Trophoblast cell (in vitro differentiated cells and primary cell): ENCODE measurements around the gene MFAP2.
"Not testable (repeated sequence)": the region's sequence is repeated elsewhere in the genome, so short reads cannot be mapped to it uniquely, and the experiment has no call there.

Experiments
- DNase-seq, 2 donors: peaks; one replicate each; pipeline ENCODE4 v3.0.0-alpha.2; 2016
- H2AFZ ChIP-seq: 2 replicates; pipeline ENCODE4 v1.6.1; 2013; ENCODE audit warnings: low read length, moderate library complexity, mild to moderate bottlenecking; ENCODE audit not compliant: insufficient read depth, poor library complexity
- H2AK5ac ChIP-seq: 2 replicates; pipeline ENCODE4 v1.6.1; 2013; ENCODE audit warnings: mild to moderate bottlenecking, low read length
- H2BK120ac ChIP-seq: 2 replicates; pipeline ENCODE4 v1.6.1; 2013; ENCODE audit warnings: low read length, mild to moderate bottlenecking, moderate library complexity; ENCODE audit not compliant: insufficient read depth, poor library complexity
- H2BK12ac ChIP-seq: 2 replicates; pipeline ENCODE4 v1.6.1; 2013; ENCODE audit warnings: mild to moderate bottlenecking, low read length, moderate library complexity
- H2BK5ac ChIP-seq: 2 replicates; pipeline ENCODE4 v1.6.1; 2013; ENCODE audit warnings: low read length, low read depth, moderate library complexity, mild to moderate bottlenecking; ENCODE audit not compliant: poor library complexity
- H3K14ac ChIP-seq: 2 replicates; pipeline ENCODE4 v1.6.1; 2013; ENCODE audit warnings: mild to moderate bottlenecking, low read length
- H3K18ac ChIP-seq: 2 replicates; pipeline ENCODE4 v1.6.1; 2013; ENCODE audit warnings: mild to moderate bottlenecking, low read length
- H3K23ac ChIP-seq: 2 replicates; pipeline ENCODE4 v1.6.1; 2013; ENCODE audit warnings: low read length
- H3K27ac ChIP-seq: 2 replicates; pipeline ENCODE4 v1.5.1; 2013; ENCODE audit warnings: low read depth, mild to moderate bottlenecking, inconsistent platforms, low read length, moderate library complexity
- H3K27me3 ChIP-seq: 2 replicates; pipeline ENCODE4 v1.6.1; 2013; ENCODE audit warnings: inconsistent platforms, mild to moderate bottlenecking, low read length, moderate library complexity; ENCODE audit not compliant: insufficient read depth
- H3K36me3 ChIP-seq, 2 experiments: 1 replicate in 1 of 2; 2 replicates in 1 of 2; pipeline ENCODE4 v1.6.1; 2013; ENCODE audit warnings: low read length in 2 of 2, mild to moderate bottlenecking in 2 of 2, moderate library complexity in 1 of 2; ENCODE audit not compliant: insufficient read depth in 2 of 2, control insufficient read depth in 1 of 2
- H3K4ac ChIP-seq: 2 replicates; pipeline ENCODE4 v1.6.1; 2013; ENCODE audit warnings: low read depth, mild to moderate bottlenecking, low read length, moderate library complexity
- H3K4me1 ChIP-seq, 2 experiments: 1 replicate in 1 of 2; 2 replicates in 1 of 2; pipeline ENCODE4 v1.6.1; 2013; ENCODE audit warnings: low read length in 2 of 2, mild to moderate bottlenecking in 2 of 2, moderate library complexity in 1 of 2; ENCODE audit not compliant: insufficient read depth in 2 of 2, control insufficient read depth in 1 of 2
- H3K4me2 ChIP-seq: 2 replicates; pipeline ENCODE4 v1.6.1; 2013; ENCODE audit warnings: inconsistent platforms, mild to moderate bottlenecking, low read length, moderate library complexity
- H3K4me3 ChIP-seq: 2 replicates; pipeline ENCODE4 v1.5.1; 2013; ENCODE audit warnings: mild to moderate bottlenecking, low read depth, low read length, inconsistent platforms
- H3K79me1 ChIP-seq: one replicate; pipeline ENCODE4 v1.6.1; 2013; ENCODE audit warnings: low read length
- H3K79me2 ChIP-seq: 2 replicates; pipeline ENCODE4 v1.6.1; 2013; ENCODE audit warnings: low read length, mild to moderate bottlenecking; ENCODE audit not compliant: control insufficient read depth, insufficient read depth, poor library complexity
- H3K9ac ChIP-seq: 2 replicates; pipeline ENCODE4 v1.6.1; 2013; ENCODE audit warnings: mild to moderate bottlenecking, low read length
- H3K9me3 ChIP-seq: 2 replicates; pipeline ENCODE4 v1.6.1; 2013; ENCODE audit warnings: low read depth, mild to moderate bottlenecking, control low read depth, inconsistent platforms, low read length; ENCODE audit not compliant: insufficient read depth
- H4K12ac ChIP-seq: 2 replicates; pipeline ENCODE4 v1.6.1; 2013; ENCODE audit warnings: low read depth, mild to moderate bottlenecking, low read length, moderate library complexity
- H4K8ac ChIP-seq: 2 replicates; pipeline ENCODE4 v1.6.1; 2013; ENCODE audit warnings: low read depth, mild to moderate bottlenecking, low read length, moderate library complexity
- H4K91ac ChIP-seq: one replicate; pipeline ENCODE4 v1.6.1; 2013; ENCODE audit warnings: low read depth, mild to moderate bottlenecking, low read length, moderate library complexity
- WGBS: extraction: QIAGEN DNeasy Blood & Tissue Kit; methylation state at CpG from one replicate; pipeline ENCODE4 v1.1.7; 2013; ENCODE audit warnings: missing lambda C conversion rate; ENCODE audit not compliant: insufficient read length, insufficient coverage; ENCODE audit errors: extremely low coverage; 5-methylcytosine and 5-hydroxymethylcytosine counted together

MFAP2 gene

GRCh38 chr1:16945512-16945911 is 34.9 kb downstream of the MFAP2 start:
- not testable (repeated sequence) for H3K27ac ChIP-seq, H2AFZ ChIP-seq, H3K79me1 ChIP-seq, H3K4me2 ChIP-seq, H4K91ac ChIP-seq, H3K4ac ChIP-seq, H2BK120ac ChIP-seq, H3K79me2 ChIP-seq, H3K27me3 ChIP-seq, H3K4me3 ChIP-seq, H2BK12ac ChIP-seq, H4K12ac ChIP-seq, H2BK5ac ChIP-seq, H3K14ac ChIP-seq, H3K9ac ChIP-seq, H3K36me3 ChIP-seq, H2AK5ac ChIP-seq, DNase-seq, H3K4me1 ChIP-seq, H3K18ac ChIP-seq, H3K9me3 ChIP-seq, H3K23ac ChIP-seq, H4K8ac ChIP-seq
- WGBS = no CpG with 5 or more reads among the region's 9 CpGs

GRCh38 chr1:16944038-16944437 is 36.4 kb downstream of the MFAP2 start:
- H3K27me3 ChIP-seq = no peaks in the 10 kb centered on the region

GRCh38 chr1:16939386-16940180 is 40.8 kb downstream of the MFAP2 start:
- H3K18ac ChIP-seq, H2AFZ ChIP-seq, H3K27me3 ChIP-seq, H3K14ac ChIP-seq, H2BK120ac ChIP-seq, H3K4me1 ChIP-seq, H3K4ac ChIP-seq, H3K4me2 ChIP-seq, H4K12ac ChIP-seq, H3K9ac ChIP-seq, H2BK5ac ChIP-seq, H3K4me3 ChIP-seq, H2BK12ac ChIP-seq, H3K9me3 ChIP-seq, H2AK5ac ChIP-seq, H3K23ac ChIP-seq, DNase-seq, H3K79me1 ChIP-seq, H4K91ac ChIP-seq, H3K27ac ChIP-seq, H4K8ac ChIP-seq, H3K79me2 ChIP-seq, H3K36me3 ChIP-seq: not testable (repeated sequence)
- WGBS = no CpG with 5 or more reads among the region's 32 CpGs

More at GRCh38 chr1:16944038-16944437, 36.4 kb downstream of the MFAP2 start:
- Histone ChIP-seq H2AFZ (no peak overlapping the region), H3K4me2 (no peak overlapping the region), H3K36me3 (peaks cover 0 to 2% of the 10 kb centered on the region in 2 experiments), H3K23ac (no peak overlapping the region), H2BK120ac (no peak overlapping the region), H3K14ac (no peak overlapping the region), H3K9me3 (no peaks in the 10 kb centered on the region), H3K4ac (no peak overlapping the region), H3K79me2 (no peaks in the 10 kb centered on the region), H4K91ac (no peak overlapping the region), H2BK5ac (no peak overlapping the region), H2AK5ac (no peak overlapping the region), H3K18ac (no peak overlapping the region), H4K12ac (no peak overlapping the region), H3K79me1 (no peaks in the 10 kb centered on the region), H2BK12ac (no peak overlapping the region), H3K4me1 (no peaks in the 10 kb centered on the region), H3K4me3 (no peak overlapping the region), H3K27ac (no peak overlapping the region), H3K9ac (no peak overlapping the region), H4K8ac (no peak overlapping the region)
- WGBS = no CpG with 5 or more reads among the region's 19 CpGs
- no peak for DNase-seq

- H3K23ac ChIP-seq = no peak overlapping the region
- H3K4me3 ChIP-seq = no peak overlapping the region
- H2AK5ac ChIP-seq = no peak overlapping the region
- peaks cover 4 to 5% of the 10 kb centered on the region in 2 experiments for H3K36me3 ChIP-seq
- H3K27me3 ChIP-seq = no peaks in the 10 kb centered on the region
- no peaks in the 10 kb centered on the region for H3K79me2 ChIP-seq
- peak overlapping the region; percentile 9 for H3K4me2 ChIP-seq
- peak overlapping the region; percentile 54 for H3K18ac ChIP-seq
- no peak overlapping the region for H3K9ac ChIP-seq
- no peak overlapping the region for H2BK5ac ChIP-seq
- H2BK12ac ChIP-seq = no peak overlapping the region
- no peak overlapping the region for H4K91ac ChIP-seq
- peak overlapping the region; percentile 51 for H4K12ac ChIP-seq
- H2AFZ ChIP-seq = no peak overlapping the region
- no peak for DNase-seq
- no peak overlapping the region for H3K14ac ChIP-seq
- no peaks in the 10 kb centered on the region for H3K79me1 ChIP-seq
- WGBS = no CpG with 5 or more reads among the region's 51 CpGs
- H3K27ac ChIP-seq = no peak overlapping the region
- H3K4me1 ChIP-seq = peaks cover 0 to 2% of the 10 kb centered on the region in 2 experiments
- H3K4ac ChIP-seq = no peak overlapping the region
- no peak overlapping the region for H4K8ac ChIP-seq
- H3K9me3 ChIP-seq = no peaks in the 10 kb centered on the region
- H2BK120ac ChIP-seq = no peak overlapping the region
These were observed 41.8 kb downstream of the MFAP2 start for GRCh38 chr1:16938351-16939321.
